Fibroblast of peridontal ligament (primary cell): ENCODE results near the gene MYL6.
A peak's percentile ranks its signal among the peaks of the same experiment; 100 is the strongest.
"Not testable (repeated sequence)": the region's sequence is repeated elsewhere in the genome, so short reads cannot be mapped to it uniquely, and the experiment has no call there.

Experiments used
- DNase-seq: peaks from one replicate; pipeline ENCODE4 v3.0.0-alpha.2; 2010; ENCODE audit errors: extremely low read depth

Gene MYL6

GRCh38 chr12:56158029-56158925 lies at the start of gene MYL6:
Gene MYL6, plus strand, starts transcription at chr12:56158359. Its CDS starts 43 bp downstream, at chr12:56158402.
- peak; percentile 99 for DNase-seq

DNA sequence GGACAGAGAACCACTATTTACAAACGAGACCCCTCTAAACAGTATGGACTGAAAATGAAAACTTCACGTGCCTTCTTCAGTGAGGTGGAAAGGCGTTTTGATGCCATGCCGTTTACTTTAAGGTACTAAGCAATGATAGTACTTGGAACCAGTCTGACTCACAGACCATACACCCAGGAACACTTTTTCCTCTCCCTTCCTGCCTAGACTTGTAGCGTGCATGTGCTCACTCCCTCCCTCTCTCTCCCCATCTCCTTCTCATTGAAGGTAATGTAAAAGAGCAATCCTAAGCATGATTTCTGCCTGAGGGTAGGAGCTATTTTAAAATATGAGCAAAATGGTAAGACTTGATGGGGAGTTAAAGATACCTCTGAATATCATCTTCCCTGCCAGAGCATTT lies 47.6 kb upstream of the MYL6 start:
- no peak for DNase-seq

GRCh38 chr12:56114084-56114483 lies 44.1 kb upstream of the MYL6 start:
- DNase-seq: no peak

GRCh38 chr12:56115329-56115728 lies 42.8 kb upstream of the MYL6 start:
- peak; percentile 29 for DNase-seq

DNA sequence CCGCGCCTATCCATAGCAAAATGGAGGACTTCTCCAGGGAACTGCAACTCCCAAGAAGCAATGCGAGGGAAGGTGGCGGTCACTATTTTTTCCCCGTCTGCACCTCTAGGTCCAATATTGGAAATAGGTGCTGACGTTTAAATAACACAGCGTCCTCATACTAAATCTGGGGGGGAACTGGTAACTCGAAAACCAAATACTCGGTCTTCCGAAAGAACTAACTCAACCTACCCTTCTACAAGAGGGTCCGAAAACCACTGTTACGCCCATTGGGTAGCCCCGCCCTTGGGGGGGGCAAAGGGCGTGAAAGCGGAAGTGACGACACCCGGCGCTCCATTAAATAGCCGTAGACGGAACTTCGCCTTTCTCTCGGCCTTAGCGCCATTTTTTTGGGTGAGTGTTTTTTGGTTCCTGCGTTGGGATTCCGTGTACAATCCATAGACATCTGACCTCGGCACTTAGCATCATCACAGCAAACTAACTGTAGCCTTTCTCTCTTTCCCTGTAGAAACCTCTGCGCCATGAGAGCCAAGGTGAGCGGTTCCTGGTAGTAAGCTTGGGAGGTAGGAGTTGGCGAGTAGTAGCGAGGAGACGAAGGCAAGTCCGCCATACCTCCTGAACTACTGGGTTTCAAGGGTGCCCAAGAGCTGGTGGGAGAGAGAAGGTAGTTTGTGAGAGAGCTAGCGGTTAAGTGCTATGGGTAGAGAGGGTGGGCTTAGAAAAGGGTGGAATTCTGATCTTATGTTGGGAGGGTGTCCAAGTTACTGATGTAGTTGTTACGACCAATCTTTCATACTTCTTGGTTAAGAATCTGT lies 41.7 kb upstream of the MYL6 start, which contains the start of gene RPL41:
RPL41 (plus strand) TSS at position 367 of the 815 bp plus-strand sequence.
- DNase-seq: peak; percentile 95

GRCh38 chr12:56117082-56117706 lies 41.0 kb upstream of the MYL6 start:
- DNase-seq: not testable (repeated sequence)

DNA sequence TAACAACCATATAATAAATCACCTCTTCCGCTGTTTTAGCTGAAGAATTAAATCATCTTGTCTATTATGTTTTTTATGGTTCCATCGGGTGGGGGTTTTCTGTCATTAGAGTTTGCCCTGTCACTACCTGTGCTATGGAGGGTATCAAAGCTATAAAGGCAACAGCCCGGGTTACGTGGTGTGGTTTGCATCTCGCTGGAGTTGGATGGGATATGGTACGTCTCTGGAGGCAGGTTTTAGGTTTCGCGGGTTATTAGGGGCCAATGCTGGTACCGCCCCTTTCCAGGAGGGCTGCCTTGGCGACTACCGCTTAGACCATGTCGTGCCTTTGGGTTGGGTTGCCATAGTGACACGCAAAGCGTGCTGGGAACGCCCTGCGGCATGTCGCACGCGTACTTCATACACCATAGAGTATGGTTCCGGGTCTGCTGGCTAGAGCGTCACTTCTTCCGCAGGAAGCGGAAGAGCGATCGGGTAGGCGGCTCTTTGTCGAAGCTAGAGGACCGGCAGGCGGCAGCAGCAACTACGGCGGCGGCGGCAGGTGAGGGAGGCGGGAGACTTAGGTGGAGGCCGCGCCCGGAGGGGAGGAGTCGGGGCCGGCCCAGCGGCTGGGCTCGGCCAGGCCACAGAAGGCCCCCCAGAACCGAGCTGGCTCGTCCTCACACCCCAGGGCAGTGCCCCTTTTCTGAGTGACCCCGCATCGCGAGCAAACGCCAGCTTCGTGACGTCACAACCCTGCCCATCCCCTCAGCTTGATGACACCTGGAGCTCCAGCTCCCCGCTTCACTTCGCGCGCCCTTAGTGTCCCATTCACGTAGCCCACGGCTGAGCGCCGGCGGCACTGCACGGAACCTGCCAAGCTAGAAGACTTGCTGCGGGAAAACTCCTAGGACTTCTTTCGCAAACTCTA lies 40.1 kb upstream of the MYL6 start, which contains the start of gene ZC3H10:
ZC3H10 (plus strand) TSS at position 489 of the 910 bp plus-strand sequence. CDS start 2,297 bp downstream, outside the sequence.
- DNase-seq: peak; percentile 99

- no peak for DNase-seq
These were observed 39.3 kb upstream of the MYL6 start for GRCh38 chr12:56118688-56119357.

DNA sequence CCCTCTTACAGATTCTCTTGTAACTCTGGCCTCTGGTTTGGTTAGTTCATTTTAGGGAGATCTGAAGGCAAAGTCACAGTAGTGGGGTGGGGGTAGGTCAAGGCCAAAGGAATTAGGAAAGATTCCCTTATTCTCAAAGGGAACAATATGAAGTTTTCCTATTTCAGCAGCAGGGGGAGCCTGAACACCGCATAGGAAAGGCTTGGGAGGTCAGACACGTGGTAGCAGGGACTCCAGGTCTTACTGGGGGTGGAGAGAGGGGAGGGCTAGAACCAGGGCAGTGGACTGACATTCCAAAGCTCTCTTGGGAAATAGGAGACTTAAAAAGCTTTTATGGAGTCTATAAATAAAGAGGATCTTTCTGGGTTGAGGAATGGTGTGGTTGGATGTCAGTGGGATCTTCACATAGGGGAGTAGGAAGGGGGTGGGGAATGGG lies 38.8 kb upstream of the MYL6 start:
- peak; percentile 94 for DNase-seq

- no peak for DNase-seq
These were observed 37.9 kb upstream of the MYL6 start for GRCh38 chr12:56120158-56120846.

GRCh38 chr12:56121204-56121870 lies 36.8 kb upstream of the MYL6 start:
- no peak for DNase-seq

DNA sequence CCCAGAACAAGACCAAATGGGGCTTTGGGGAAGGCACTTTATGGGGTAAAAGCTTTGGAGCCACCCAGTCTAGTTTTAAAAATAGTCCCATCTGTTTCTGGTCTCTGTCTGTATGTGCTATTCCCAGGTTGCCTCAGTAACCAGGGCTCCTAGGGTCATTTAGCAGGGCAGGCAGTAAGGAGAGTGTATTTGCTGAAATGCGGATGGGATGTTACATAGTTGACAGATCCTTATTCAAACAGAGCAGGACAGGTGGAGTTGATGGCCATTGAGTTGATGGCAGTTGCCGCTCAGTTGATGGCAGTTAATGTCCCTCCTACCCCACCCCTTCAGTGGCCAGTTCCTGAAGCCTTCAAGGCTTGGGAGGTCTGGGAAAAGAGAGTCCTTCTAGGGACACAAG lies 35.5 kb upstream of the MYL6 start:
- DNase-seq: no peak

GRCh38 chr12:56124133-56124532 lies 34.0 kb upstream of the MYL6 start:
- no peak for DNase-seq

GRCh38 chr12:56126732-56127239 lies 31.4 kb upstream of the MYL6 start:
- DNase-seq: no peak

DNA sequence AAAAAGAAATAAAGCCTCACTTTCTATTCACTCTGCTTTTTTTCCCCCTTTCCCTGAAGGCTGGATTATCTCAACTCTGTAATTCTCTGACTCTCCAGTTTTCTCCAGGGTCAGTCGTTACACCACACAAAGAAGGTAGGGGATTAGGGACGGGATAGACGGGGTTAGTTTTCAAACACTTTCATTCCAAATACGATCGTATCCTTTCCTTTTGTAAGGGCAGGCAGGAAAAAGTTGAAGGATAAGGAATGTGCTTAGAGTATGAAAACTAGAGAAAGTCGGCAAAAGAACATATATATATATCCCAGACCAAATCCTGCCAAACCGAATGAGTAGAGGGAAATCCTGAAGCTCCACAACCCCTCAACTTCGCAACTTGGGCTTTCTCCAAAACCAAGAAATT lies 30.7 kb upstream of the MYL6 start:
- no peak for DNase-seq

DNA sequence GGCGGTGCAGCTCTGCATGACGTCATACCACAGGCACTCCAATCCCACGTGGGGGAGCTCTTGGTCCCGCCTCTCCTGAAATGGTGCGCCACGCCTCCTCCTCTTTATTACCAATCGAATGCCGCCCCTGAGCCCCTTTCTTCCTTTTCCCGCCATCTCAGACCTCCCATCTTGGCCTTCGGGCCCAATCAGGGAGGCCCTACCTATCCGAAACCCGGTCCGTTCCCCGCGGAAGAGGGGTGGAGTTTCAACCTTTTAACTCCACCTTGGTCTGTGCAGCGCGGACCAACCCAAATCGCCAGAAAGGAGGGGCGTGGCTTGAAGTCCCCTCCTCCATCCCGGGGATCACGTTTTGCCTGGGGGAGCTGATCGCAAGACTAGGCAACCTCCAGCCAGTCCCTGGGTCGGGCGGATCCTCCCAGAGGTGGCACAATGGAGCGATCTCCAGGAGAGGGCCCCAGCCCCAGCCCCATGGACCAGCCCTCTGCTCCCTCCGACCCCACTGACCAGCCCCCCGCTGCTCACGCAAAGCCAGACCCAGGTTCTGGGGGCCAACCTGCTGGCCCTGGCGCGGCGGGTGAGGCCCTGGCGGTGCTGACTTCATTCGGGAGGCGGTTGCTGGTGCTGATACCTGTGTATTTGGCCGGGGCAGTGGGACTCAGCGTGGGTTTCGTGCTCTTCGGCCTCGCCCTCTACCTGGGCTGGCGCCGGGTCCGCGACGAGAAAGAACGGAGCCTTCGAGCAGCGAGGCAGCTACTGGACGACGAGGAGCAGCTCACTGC lies 30.1 kb upstream of the MYL6 start, which contains the start of gene ESYT1:
ESYT1 (plus strand) TSS at position 380 of the 782 bp plus-strand sequence; CDS start at position 433, 53 bp downstream.
- DNase-seq: peak; percentile 100

GRCh38 chr12:56128670-56129205 lies 29.4 kb upstream of the MYL6 start:
- DNase-seq: peak; percentile 23
